ENCODE data around the gene BIRC2. TPM values are rescaled to one million over a fixed set of nuclear protein-coding genes. Genes with fewer than 3 reads are reported as not detected.

BIRC2 gene
- total and polyA plus RNA-seq, 10 of the 15 experiments (the other 5 are each of a cell fraction or from before 2014, with no cell fraction given), result 13.8 to 75.8 (median 26.5) TPM

DNA sequence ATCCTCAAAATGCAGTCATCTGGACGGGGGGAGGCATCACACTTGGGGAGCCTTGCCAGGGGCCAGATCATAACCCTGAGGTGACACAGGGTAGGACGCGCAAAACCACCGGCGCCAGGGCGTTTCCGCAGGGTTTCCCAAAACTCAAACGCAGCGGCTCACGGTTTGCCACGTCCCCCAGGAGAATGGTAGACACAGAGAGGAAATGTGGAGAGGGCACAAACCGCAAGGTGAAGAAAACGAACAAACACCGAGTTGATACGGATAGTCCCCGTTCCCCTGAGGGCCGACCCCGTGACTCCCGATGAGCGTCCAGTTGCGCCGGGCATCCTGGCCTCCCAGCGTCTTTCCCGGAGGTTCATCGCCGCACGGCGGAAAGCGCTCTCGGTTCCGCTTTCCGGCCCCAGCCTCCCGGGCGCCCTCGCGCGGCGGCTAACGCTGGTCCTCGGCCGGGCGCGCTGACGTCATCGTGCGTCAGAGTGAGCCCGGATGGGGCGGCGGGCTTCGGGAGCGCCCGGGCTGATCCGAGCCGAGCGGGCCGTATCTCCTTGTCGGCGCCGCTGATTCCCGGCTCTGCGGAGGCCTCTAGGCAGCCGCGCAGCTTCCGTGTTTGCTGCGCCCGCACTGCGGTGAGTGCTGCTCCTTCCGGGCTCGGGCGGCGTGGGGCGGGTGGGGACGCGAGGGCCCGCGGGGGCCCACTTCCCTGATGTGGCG, at the start of gene BIRC2 (continued):
- no peak for TF ChIP-seq BRCA1 (IDR thresholded peaks at IDR 0.05; ENCODE audit: low read depth, low read length)
- TF ChIP-seq, protein P1, sequence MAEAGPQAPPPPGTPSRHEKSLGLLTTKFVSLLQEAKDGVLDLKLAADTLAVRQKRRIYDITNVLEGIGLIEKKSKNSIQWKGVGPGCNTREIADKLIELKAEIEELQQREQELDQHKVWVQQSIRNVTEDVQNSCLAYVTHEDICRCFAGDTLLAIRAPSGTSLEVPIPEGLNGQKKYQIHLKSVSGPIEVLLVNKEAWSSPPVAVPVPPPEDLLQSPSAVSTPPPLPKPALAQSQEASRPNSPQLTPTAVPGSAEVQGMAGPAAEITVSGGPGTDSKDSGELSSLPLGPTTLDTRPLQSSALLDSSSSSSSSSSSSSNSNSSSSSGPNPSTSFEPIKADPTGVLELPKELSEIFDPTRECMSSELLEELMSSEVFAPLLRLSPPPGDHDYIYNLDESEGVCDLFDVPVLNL (IDR thresholded peaks at IDR 0.05; ENCODE audit: low read depth, low read length), result no peak
- peak; percentile 87 for TF ChIP-seq ZNF207 (IDR thresholded peaks at IDR 0.05; ENCODE audit: borderline replicate concordance)
- TF ChIP-seq HCFC1 (IDR thresholded peaks at IDR 0.05; ENCODE audit: low read length), result peak; percentile 51
- TF ChIP-seq EZH2 (IDR thresholded peaks at IDR 0.05; ENCODE audit: borderline replicate concordance, control insufficient read depth, low read depth, low read length), result no peak
- no peak for TF ChIP-seq STAT1 (conservative IDR thresholded peaks at IDR 0.05)
- no peak for TF ChIP-seq ZNF274 (IDR thresholded peaks at IDR 0.05; ENCODE audit: insufficient read depth, insufficient read length)
- TF ChIP-seq BCL11A (IDR thresholded peaks at IDR 0.05; ENCODE audit: low read depth, low read length), result peak; percentile 69; the same call in 1 of the 2 replicates
- peak; percentile 93 for TF ChIP-seq SMARCA5 (IDR thresholded peaks at IDR 0.05)
- peak; percentile 100 for TF ChIP-seq IKZF1 (conservative IDR thresholded peaks at IDR 0.05)
- no peak for TF ChIP-seq PAX8 (IDR thresholded peaks at IDR 0.05)
- no peak; the same call in 1 of the 2 replicates for TF ChIP-seq RB1 (IDR thresholded peaks at IDR 0.05; ENCODE audit: borderline replicate concordance)
- TF ChIP-seq JUND (IDR thresholded peaks at IDR 0.05; ENCODE audit: low read depth, low read length), result peak; percentile 89
- no peak for TF ChIP-seq NFXL1 (IDR thresholded peaks at IDR 0.05; ENCODE audit: borderline replicate concordance)
- TF ChIP-seq CBX5 (IDR thresholded peaks at IDR 0.05; ENCODE audit: low read depth), result peak; percentile 95
- 0 out of 2 replicates have a peak, but pooled peaks have one; percentile 45 for TF ChIP-seq NFIC (IDR thresholded peaks at IDR 0.05; ENCODE audit: low read depth, low read length)
- no peak for TF ChIP-seq SMAD5 (IDR thresholded peaks at IDR 0.05; ENCODE audit: low read depth)
- TF ChIP-seq TBL1XR1 (IDR thresholded peaks at IDR 0.05; ENCODE audit: low read depth, low read length), result peak; percentile 62; the same call in 1 of the 2 replicates
- peak; percentile 84; the same call in 1 of the 2 replicates for TF ChIP-seq ASH2L (IDR thresholded peaks at IDR 0.05; ENCODE audit: borderline replicate concordance, low read depth)
- TF ChIP-seq, protein P2, sequence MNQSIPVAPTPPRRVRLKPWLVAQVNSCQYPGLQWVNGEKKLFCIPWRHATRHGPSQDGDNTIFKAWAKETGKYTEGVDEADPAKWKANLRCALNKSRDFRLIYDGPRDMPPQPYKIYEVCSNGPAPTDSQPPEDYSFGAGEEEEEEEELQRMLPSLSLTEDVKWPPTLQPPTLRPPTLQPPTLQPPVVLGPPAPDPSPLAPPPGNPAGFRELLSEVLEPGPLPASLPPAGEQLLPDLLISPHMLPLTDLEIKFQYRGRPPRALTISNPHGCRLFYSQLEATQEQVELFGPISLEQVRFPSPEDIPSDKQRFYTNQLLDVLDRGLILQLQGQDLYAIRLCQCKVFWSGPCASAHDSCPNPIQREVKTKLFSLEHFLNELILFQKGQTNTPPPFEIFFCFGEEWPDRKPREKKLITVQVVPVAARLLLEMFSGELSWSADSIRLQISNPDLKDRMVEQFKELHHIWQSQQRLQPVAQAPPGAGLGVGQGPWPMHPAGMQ (IDR thresholded peaks at IDR 0.05; ENCODE audit: borderline replicate concordance), result peak; percentile 50; the same call in 1 of the 2 replicates
- TF ChIP-seq FOXM1 (IDR thresholded peaks at IDR 0.05; ENCODE audit: low read depth, low read length), result peak; percentile 72; the same call in 1 of the 2 replicates
- TF ChIP-seq, protein P3, sequence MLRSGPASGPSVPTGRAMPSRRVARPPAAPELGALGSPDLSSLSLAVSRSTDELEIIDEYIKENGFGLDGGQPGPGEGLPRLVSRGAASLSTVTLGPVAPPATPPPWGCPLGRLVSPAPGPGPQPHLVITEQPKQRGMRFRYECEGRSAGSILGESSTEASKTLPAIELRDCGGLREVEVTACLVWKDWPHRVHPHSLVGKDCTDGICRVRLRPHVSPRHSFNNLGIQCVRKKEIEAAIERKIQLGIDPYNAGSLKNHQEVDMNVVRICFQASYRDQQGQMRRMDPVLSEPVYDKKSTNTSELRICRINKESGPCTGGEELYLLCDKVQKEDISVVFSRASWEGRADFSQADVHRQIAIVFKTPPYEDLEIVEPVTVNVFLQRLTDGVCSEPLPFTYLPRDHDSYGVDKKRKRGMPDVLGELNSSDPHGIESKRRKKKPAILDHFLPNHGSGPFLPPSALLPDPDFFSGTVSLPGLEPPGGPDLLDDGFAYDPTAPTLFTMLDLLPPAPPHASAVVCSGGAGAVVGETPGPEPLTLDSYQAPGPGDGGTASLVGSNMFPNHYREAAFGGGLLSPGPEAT (IDR thresholded peaks at IDR 0.05; ENCODE audit: low read depth), result peak; percentile 98
- TF ChIP-seq ZBED1 (IDR thresholded peaks at IDR 0.05; ENCODE audit: borderline replicate concordance), result no peak
- TF ChIP-seq ZNF384 (IDR thresholded peaks at IDR 0.05; ENCODE audit: borderline replicate concordance, low read depth, low read length), result no peak
- no peak for TF ChIP-seq SREBF2 (IDR thresholded peaks at IDR 0.05; ENCODE audit: low read length)
- TF ChIP-seq, protein P4, sequence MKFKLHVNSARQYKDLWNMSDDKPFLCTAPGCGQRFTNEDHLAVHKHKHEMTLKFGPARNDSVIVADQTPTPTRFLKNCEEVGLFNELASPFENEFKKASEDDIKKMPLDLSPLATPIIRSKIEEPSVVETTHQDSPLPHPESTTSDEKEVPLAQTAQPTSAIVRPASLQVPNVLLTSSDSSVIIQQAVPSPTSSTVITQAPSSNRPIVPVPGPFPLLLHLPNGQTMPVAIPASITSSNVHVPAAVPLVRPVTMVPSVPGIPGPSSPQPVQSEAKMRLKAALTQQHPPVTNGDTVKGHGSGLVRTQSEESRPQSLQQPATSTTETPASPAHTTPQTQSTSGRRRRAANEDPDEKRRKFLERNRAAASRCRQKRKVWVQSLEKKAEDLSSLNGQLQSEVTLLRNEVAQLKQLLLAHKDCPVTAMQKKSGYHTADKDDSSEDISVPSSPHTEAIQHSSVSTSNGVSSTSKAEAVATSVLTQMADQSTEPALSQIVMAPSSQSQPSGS (IDR thresholded peaks at IDR 0.05; ENCODE audit: low read length), result peak; percentile 67; the same call in 1 of the 2 replicates
- no peak; the same call in 1 of the 2 replicates for TF ChIP-seq RFX5 (IDR thresholded peaks at IDR 0.05; ENCODE audit: low read depth, low read length)
- TF ChIP-seq NBN (IDR thresholded peaks at IDR 0.05), result peak; percentile 96

All from GM12878 (cell line).